NCI-H146 (cell line): ENCODE data around the gene IL1RAPL1.
"Not testable (repeated sequence)": the region's sequence is repeated elsewhere in the genome, so short reads cannot be mapped to it uniquely, and the experiment has no call there.

Experiments
- DNase-seq: peaks from one replicate; lab custom pipeline; 2025; lab: John Stamatoyannopoulos, UW

IL1RAPL1 gene

GRCh38 chrX:28787206-28787605 is 200.0 kb downstream of the IL1RAPL1 start:
- DNase-seq, result no peak

GRCh38 chrX:28800671-28801070 is 213.4 kb downstream of the IL1RAPL1 start:
- DNase-seq, result not testable (repeated sequence)

DNA sequence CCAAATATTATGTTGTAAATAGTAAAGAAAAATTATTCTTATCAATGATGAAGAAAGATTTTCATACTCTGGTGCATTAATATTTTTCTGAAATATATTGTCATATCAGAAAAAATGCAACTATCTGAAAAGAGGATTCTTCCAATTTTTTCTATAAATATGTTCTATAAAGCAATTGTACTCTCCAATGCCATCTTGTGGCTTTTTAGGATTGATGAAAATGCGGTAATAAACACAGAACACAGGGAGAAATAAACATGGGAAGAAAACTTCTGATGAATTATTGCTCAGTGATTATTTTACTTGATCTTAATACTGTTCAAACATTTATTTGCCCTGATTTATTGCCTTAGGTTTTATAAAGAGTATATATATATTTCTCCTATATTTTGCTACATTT is 215.4 kb downstream of the IL1RAPL1 start:
- no peak for DNase-seq

- DNase-seq, result no peak
These were observed 248.7 kb downstream of the IL1RAPL1 start for GRCh38 chrX:28835991-28836390.

DNA sequence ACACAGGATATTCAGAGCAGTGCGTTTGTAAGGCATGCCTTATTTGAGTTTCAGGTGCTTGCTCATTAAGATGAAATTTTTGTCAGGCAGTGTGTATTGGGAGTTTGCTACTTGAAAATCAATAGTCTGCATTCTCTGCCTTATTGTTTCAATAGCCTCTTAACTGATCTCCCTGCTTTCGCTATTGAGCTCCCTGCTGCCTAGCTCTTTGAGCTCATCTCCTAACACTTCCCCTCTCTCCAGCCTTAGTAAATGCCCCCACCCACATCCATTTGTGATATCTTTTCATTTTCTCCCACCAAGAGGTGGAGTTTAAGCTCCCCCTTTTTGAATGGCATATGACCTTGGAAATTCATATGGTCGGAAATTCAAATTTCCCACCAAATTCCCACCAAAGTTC is 256.6 kb downstream of the IL1RAPL1 start:
- no peak for DNase-seq

GRCh38 chrX:28847423-28847822 is 260.2 kb downstream of the IL1RAPL1 start:
- no peak for DNase-seq

DNA sequence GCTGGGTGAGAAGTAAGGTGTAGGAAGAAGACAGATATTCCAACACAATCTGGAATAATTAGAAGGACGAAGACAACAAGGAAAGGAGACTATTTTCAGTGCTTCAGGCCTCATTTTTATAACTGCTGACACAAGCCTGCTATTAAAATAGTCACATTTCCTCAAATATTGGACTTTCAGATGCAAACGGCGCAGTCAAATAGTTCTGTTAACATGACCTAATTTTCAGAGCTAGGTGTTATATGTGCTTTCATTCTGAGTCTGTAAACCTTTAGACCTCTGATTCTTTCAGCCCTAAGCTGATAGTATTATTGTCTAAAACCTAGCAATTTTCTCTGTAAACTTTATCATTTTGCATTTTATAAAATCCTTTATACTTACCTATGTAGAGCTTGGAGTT is 261.5 kb downstream of the IL1RAPL1 start:
- no peak for DNase-seq

DNA sequence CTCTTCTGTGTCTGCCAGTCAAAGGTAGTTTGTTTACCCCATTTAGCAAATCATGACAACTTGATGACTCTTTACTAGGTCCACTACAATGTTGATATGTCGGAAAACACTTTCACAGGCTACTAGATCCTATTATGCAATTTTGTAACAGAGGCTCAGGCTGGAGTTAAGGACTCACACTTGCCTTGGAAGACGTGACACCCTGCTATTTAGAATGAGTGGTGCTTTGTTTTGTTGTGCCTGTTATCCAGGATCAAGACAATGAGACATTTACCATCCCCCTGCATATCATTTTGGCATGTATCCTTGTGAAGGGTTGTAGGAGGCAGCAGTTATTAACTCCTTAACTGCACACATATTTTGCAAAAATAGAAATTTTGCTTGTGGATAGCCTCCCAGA is 263.7 kb downstream of the IL1RAPL1 start:
- no peak for DNase-seq

GRCh38 chrX:28851871-28852270 is 264.6 kb downstream of the IL1RAPL1 start:
- no peak for DNase-seq

GRCh38 chrX:28854637-28855036 is 267.4 kb downstream of the IL1RAPL1 start:
- DNase-seq, result no peak

DNA sequence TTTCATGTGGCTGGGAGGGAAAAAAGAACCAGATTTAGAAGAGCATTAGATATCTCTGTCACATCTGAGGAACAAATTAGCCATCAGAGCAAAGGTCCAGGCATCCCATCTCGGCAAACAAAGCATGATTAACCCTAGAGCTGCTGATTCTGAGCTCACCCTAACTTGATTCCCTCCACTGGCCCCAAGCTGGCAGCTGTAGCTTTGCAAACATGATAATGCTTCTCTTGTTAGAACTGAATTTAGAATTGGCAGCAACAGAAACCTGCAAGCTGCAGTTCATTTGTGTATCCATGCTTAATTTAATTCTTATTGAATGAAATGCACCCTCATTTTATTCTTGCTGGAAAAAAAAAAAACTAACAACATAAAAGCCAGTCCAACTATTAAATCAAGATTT is 289.2 kb downstream of the IL1RAPL1 start:
- no peak for DNase-seq

GRCh38 chrX:28876901-28877300 is 289.7 kb downstream of the IL1RAPL1 start:
- DNase-seq, result no peak

DNA sequence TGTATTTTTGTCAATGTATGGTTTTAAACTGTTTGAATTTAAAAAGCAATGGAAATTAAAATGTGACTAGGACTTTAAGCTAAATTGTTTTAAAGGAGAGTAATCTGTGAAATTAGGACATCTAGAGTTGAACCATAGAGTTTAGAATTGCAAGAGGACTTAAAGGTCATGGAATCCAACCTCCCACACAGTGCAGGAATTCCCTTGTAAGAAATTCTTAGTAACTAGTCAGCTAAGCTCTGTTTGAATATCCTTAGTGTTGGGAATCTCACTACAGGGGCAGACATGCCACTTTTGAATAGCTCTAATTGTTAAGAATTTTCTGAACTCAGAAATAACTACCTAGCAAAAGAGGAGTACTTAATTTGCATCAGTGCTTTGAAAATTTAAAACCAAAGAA is 292.9 kb downstream of the IL1RAPL1 start:
- DNase-seq, result no peak

- DNase-seq, result no peak
These were observed 297.6 kb downstream of the IL1RAPL1 start for GRCh38 chrX:28884823-28885222.

GRCh38 chrX:28888416-28888815 is 301.2 kb downstream of the IL1RAPL1 start:
- no peak for DNase-seq

DNA sequence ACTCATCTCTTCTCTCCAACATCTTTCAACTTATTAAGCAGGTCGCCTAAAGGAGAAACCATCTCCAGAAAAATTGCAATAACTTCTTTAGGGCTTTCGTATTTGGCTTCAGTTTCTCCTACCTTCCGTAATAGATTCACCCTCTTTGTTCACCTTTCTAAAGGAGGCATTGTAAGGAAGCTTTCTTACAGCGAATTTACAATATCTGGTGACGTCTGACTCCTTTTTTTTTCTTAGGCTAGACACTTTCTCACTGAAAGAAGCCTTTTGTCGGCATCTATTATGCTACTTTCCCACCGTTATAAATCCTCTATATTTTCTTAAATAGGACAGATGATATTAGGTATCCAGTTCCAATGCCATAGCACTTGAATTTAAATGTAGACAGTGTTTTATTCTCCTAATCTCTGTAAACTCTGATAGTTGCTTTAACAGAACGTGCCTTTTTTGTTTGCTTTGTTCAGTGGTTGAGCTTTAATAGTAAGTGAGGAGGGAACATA is 302.4 kb downstream of the IL1RAPL1 start:
- DNase-seq, result no peak

GRCh38 chrX:28901637-28902036 is 314.4 kb downstream of the IL1RAPL1 start:
- DNase-seq, result no peak

GRCh38 chrX:28910487-28910886 is 323.2 kb downstream of the IL1RAPL1 start:
- no peak for DNase-seq

GRCh38 chrX:28920153-28920943 is 333.1 kb downstream of the IL1RAPL1 start:
- peak; percentile 3 for DNase-seq

DNA sequence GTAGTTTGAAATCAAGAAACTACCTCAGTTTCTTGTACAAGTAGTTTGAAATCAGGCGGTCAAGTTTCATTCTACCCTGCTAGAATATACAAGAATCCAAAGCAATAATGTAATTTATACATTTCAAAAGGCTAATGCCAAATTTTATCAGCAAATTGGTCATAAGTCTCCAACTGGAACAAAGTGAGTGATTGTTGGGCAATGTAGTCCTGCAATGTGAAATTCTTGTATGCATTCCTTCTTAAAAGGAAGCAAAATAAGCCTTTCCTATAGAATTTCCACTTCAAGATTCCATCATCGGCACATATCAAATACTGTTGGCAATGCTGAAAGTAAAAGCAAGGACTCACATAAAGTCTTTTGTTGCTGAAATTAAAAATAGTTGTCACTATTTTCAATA is 334.9 kb downstream of the IL1RAPL1 start:
- no peak for DNase-seq

DNA sequence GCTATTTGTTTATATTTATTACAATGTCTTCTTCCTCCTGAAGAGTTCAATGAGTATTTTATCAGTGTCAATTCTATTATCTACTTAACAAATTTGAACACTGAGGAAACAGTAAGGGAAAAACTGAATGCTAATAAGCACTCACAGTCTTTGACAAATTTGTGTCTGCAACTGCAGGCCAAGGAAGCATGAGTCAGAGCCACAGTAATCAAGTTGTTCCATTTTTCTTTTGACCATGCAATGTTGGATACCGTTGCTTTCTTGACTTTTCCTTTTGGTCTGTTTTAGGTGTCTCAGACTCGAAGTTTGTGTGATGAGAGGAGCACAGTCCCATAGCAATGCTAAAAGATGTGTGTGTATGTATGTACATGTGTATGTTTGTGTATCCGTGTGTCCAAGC is 359.6 kb downstream of the IL1RAPL1 start:
- DNase-seq, result no peak

GRCh38 chrX:28960063-28960462 is 372.8 kb downstream of the IL1RAPL1 start:
- no peak for DNase-seq

DNA sequence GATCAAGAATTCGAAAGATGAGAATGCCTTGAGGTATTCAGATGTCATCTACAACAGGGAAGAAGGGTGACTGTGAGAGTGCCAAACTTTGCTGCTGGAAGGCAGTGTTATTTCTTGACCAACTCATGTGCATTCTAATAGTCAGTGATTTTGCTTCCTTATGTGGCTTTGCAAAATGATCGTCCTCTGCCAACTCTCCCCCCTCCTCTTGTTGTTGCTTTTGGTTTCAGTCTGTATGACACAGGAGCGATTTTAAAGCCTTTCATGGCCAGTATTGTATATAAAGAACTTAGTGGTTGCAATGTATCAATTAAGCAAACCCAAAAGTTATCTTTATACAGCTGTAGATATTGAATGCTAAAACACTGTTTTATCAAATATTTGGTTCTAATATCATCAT is 379.1 kb downstream of the IL1RAPL1 start:
- DNase-seq, result no peak

DNA sequence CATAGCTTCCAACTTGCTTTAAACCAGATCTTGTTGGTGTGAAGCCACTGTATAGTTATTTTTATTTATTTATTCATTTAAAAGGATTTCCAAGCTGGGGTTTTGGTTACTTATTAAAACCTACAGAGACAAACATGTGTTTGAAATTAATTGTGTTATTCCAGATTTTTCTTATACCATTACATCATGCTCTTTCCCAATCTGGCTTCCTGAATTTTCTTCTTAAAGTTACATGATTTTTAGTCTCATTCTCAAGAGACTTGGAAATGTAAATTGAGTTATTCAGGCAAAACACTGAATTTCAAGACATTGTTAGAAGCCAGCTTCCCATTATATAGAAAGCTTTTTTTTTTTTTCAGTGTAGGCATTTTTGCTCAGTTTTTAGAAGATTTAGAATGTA is 381.9 kb downstream of the IL1RAPL1 start:
- no peak for DNase-seq
